SK-N-DZ (cell line): ENCODE measurements around the gene ROPN1B.
"Not testable (repeated sequence)": the region's sequence is repeated elsewhere in the genome, so short reads cannot be mapped to it uniquely, and the experiment has no call there.

Experiments
- DNase-seq: peaks from one replicate; pipeline ENCODE4 v3.0.0-alpha.2; 2015; ENCODE audit warnings: low spot score

Gene ROPN1B

GRCh38 chr3:125957674-125958510 lies 11.1 kb upstream of the ROPN1B start:
- no peak for DNase-seq

GRCh38 chr3:125958511-125959316 lies 10.3 kb upstream of the ROPN1B start:
- DNase-seq: no peak

- DNase-seq: no peak
Measured at GRCh38 chr3:125959317-125960065, 9.5 kb upstream of the ROPN1B start.

GRCh38 chr3:125960066-125960424 lies 8.9 kb upstream of the ROPN1B start:
- DNase-seq: no peak

GRCh38 chr3:125960456-125961288 lies 8.3 kb upstream of the ROPN1B start:
- no peak for DNase-seq

GRCh38 chr3:125961289-125961589 lies 7.7 kb upstream of the ROPN1B start:
- no peak for DNase-seq

- not testable (repeated sequence) for DNase-seq
Measured at GRCh38 chr3:125963834-125964233, 5.1 kb upstream of the ROPN1B start.

- no peak for DNase-seq
Measured at GRCh38 chr3:125965505-125965904, 3.5 kb upstream of the ROPN1B start.

- DNase-seq: no peak
Measured at GRCh38 chr3:125967156-125967555, 1.8 kb upstream of the ROPN1B start.

- not testable (repeated sequence) for DNase-seq
Measured at GRCh38 chr3:125968121-125968520, 857 bp upstream of the ROPN1B start.

GRCh38 chr3:125971997-125972944 lies 3.3 kb downstream of the ROPN1B start:
- DNase-seq: peak; percentile 59

- DNase-seq: not testable (repeated sequence)
Measured at GRCh38 chr3:125975245-125976002, 6.4 kb downstream of the ROPN1B start.

- not testable (repeated sequence) for DNase-seq
Measured at GRCh38 chr3:125976003-125976390, 7.0 kb downstream of the ROPN1B start.

- not testable (repeated sequence) for DNase-seq
Measured at GRCh38 chr3:125977104-125977503, 8.1 kb downstream of the ROPN1B start.

- DNase-seq: not testable (repeated sequence)
Measured at GRCh38 chr3:125984951-125985350, 16.0 kb downstream of the ROPN1B start.

GRCh38 chr3:125990253-125990970 lies 21.4 kb downstream of the ROPN1B start:
- peak; percentile 76 for DNase-seq

GRCh38 chr3:125996751-125997150 lies 27.8 kb downstream of the ROPN1B start:
- not testable (repeated sequence) for DNase-seq

- no peak for DNase-seq
Measured at GRCh38 chr3:126002189-126002588, 33.2 kb downstream of the ROPN1B start.
